Suprapubic skin (tissue), 3 donors: Measurements from ENCODE around the gene SIT1.

Experiments
- POLR2A ChIP-seq, 2 donors: fragments of 450-650 bp; IDR thresholded peaks; one replicate each; pipeline ENCODE4 v1.6.1; 2017; ENCODE audit warnings: antibody characterized with exemption in 2 of 2, mild to moderate bottlenecking in 2 of 2, moderate library complexity in 2 of 2
- TF ChIP-seq, protein P1 (sequence below), 2 donors: fragments of 200-600 bp in 1 of 2; fragments of 450-650 bp in 1 of 2; sonication (generic) in 1 of 2; IDR thresholded peaks; one replicate each; pipeline ENCODE4 v1.5.1; 2016 to 2019; ENCODE audit warnings: antibody characterized with exemption in 2 of 2, mild to moderate bottlenecking in 1 of 2, moderate library complexity in 1 of 2

- TF ChIP-seq, protein P1, sequence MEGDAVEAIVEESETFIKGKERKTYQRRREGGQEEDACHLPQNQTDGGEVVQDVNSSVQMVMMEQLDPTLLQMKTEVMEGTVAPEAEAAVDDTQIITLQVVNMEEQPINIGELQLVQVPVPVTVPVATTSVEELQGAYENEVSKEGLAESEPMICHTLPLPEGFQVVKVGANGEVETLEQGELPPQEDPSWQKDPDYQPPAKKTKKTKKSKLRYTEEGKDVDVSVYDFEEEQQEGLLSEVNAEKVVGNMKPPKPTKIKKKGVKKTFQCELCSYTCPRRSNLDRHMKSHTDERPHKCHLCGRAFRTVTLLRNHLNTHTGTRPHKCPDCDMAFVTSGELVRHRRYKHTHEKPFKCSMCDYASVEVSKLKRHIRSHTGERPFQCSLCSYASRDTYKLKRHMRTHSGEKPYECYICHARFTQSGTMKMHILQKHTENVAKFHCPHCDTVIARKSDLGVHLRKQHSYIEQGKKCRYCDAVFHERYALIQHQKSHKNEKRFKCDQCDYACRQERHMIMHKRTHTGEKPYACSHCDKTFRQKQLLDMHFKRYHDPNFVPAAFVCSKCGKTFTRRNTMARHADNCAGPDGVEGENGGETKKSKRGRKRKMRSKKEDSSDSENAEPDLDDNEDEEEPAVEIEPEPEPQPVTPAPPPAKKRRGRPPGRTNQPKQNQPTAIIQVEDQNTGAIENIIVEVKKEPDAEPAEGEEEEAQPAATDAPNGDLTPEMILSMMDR (IDR thresholded peaks at IDR 0.05): no peak
- TF ChIP-seq POLR2A (IDR thresholded peaks at IDR 0.05): no peak
Measured at GRCh38 chr9:35666045-35666444, 15.3 kb upstream of the SIT1 start.
